HG03108 (cell line): ENCODE data around the gene OPA1.

Source experiments
- ATAC-seq: cut with Tn5 transposase; IDR thresholded peaks from one replicate; pipeline ENCODE4 v1.9.1; 2021; ENCODE audit warnings: moderate library complexity; ENCODE audit not compliant: unreplicated experiment

The OPA1 gene

GRCh38 chr3:193702967-193703366 is 110.0 kb downstream of the OPA1 start:
- ATAC-seq: no peak

- ATAC-seq: no peak
Measured at GRCh38 chr3:193704431-193704830, 111.4 kb downstream of the OPA1 start.

- no peak for ATAC-seq
Measured at GRCh38 chr3:193708270-193708669, 115.3 kb downstream of the OPA1 start.

GRCh38 chr3:193710286-193711165 is 117.5 kb downstream of the OPA1 start:
- ATAC-seq: no peak

- no peak for ATAC-seq
Measured at GRCh38 chr3:193711166-193711485, 118.1 kb downstream of the OPA1 start.

GRCh38 chr3:193711523-193711963 is 118.5 kb downstream of the OPA1 start:
- no peak for ATAC-seq

GRCh38 chr3:193711964-193712598 is 119.1 kb downstream of the OPA1 start:
- no peak for ATAC-seq

GRCh38 chr3:193712938-193713337 is 119.9 kb downstream of the OPA1 start:
- ATAC-seq: no peak

GRCh38 chr3:193714523-193715137 is 121.6 kb downstream of the OPA1 start:
- ATAC-seq: no peak

- no peak for ATAC-seq
Measured at GRCh38 chr3:193716150-193716549, 123.1 kb downstream of the OPA1 start.

- no peak for ATAC-seq
Measured at GRCh38 chr3:193719735-193720134, 126.7 kb downstream of the OPA1 start.

GRCh38 chr3:193720169-193720568 is 127.2 kb downstream of the OPA1 start:
- ATAC-seq: no peak

- ATAC-seq: no peak
Measured at GRCh38 chr3:193722566-193722965, 129.6 kb downstream of the OPA1 start.

- no peak for ATAC-seq
Measured at GRCh38 chr3:193727089-193727488, 134.1 kb downstream of the OPA1 start.

GRCh38 chr3:193728429-193729087 is 135.6 kb downstream of the OPA1 start:
- no peak for ATAC-seq

GRCh38 chr3:193729088-193729465 is 136.1 kb downstream of the OPA1 start:
- no peak for ATAC-seq

GRCh38 chr3:193729601-193730000 is 136.6 kb downstream of the OPA1 start:
- ATAC-seq: no peak

GRCh38 chr3:193730511-193730910 is 137.5 kb downstream of the OPA1 start:
- ATAC-seq: no peak

- no peak for ATAC-seq
Measured at GRCh38 chr3:193730976-193731375, 138.0 kb downstream of the OPA1 start.

GRCh38 chr3:193731656-193732055 is 138.6 kb downstream of the OPA1 start:
- ATAC-seq: no peak

- no peak for ATAC-seq
Measured at GRCh38 chr3:193732391-193732790, 139.4 kb downstream of the OPA1 start.

GRCh38 chr3:193732827-193733226 is 139.8 kb downstream of the OPA1 start:
- ATAC-seq: no peak
